Common myeloid progenitor, CD34-positive (primary cell): ENCODE results near the gene CFAP99.
A peak's percentile ranks its signal among the peaks of the same experiment; 100 is the strongest.

Experiments used
- CTCF ChIA-PET: fragments of 350-600 bp; sonication (Branson Sonifier 250); formaldehyde crosslinking; loops from one replicate; lab custom pipeline; 2021; ENCODE audit warnings: antibody characterized with exemption; lab: Charles Lee
- POLR2A ChIA-PET: fragments of 350-600 bp; sonication (Branson Sonifier 250); formaldehyde crosslinking; loops from one replicate; lab custom pipeline; 2021; ENCODE audit warnings: antibody characterized with exemption; lab: Charles Lee
- DNase-seq, 3 donors: peaks; one replicate each; pipeline versions ENCODE4 v3.0.0 to v3.0.0-alpha.2; 2013
- H3K27ac ChIP-seq, 2 experiments: 1 replicate in 1 of 2; 2 replicates in 1 of 2; pipeline ENCODE4 v1.7.0; 2013; ENCODE audit warnings: inconsistent platforms in 2 of 2, low read length in 2 of 2, mild to moderate bottlenecking in 2 of 2, low read depth in 1 of 2, moderate library complexity in 1 of 2; ENCODE audit not compliant: severe bottlenecking in 2 of 2, insufficient read depth in 1 of 2, poor library complexity in 1 of 2
- H3K27me3 ChIP-seq, 5 experiments: replicated peaks in 2 of 5; 1 replicate in 3 of 5; 2 replicates in 2 of 5; pipeline versions ENCODE4 v1.6.1 to v1.7.0; 2013; ENCODE audit warnings: low read length in 4 of 5, mild to moderate bottlenecking in 2 of 5, moderate library complexity in 2 of 5, inconsistent platforms in 1 of 5; ENCODE audit not compliant: insufficient read depth in 5 of 5, control insufficient read depth in 4 of 5
- H3K36me3 ChIP-seq, 4 experiments: 1 replicate in 2 of 4; 2 replicates in 2 of 4; pipeline versions ENCODE4 v1.6.1 to v1.7.0; 2013; ENCODE audit warnings: low read length in 3 of 4, control low read depth in 1 of 4, mild to moderate bottlenecking in 1 of 4; ENCODE audit not compliant: control insufficient read depth in 4 of 4, insufficient read depth in 4 of 4
- H3K4me1 ChIP-seq, 4 experiments: 1 replicate in 3 of 4; 2 replicates in 1 of 4; pipeline versions ENCODE4 v1.6.1 to v1.7.1; 2013; ENCODE audit warnings: low read length in 3 of 4, mild to moderate bottlenecking in 3 of 4, control low read depth in 1 of 4, inconsistent platforms in 1 of 4, moderate library complexity in 1 of 4; ENCODE audit not compliant: control insufficient read depth in 4 of 4, insufficient read depth in 4 of 4; ENCODE audit errors: control extremely low read depth in 1 of 4
- H3K4me3 ChIP-seq, 7 experiments: 1 replicate in 4 of 7; 2 replicates in 3 of 7; pipeline versions ENCODE4 v1.5.1 to v1.7.0; 2013; ENCODE audit warnings: mild to moderate bottlenecking in 7 of 7, low read length in 6 of 7, moderate library complexity in 6 of 7, inconsistent platforms in 2 of 7, low read depth in 2 of 7, control low read depth in 1 of 7; ENCODE audit not compliant: insufficient read depth in 4 of 7, control insufficient read depth in 1 of 7; ENCODE audit errors: extremely low read depth in 1 of 7
- H3K9me3 ChIP-seq, 5 experiments: 1 replicate in 4 of 5; 2 replicates in 1 of 5; pipeline versions ENCODE4 v1.6.1 to v1.7.1; 2013; ENCODE audit warnings: low read length in 4 of 5, mild to moderate bottlenecking in 2 of 5, inconsistent platforms in 1 of 5, low read depth in 1 of 5, moderate library complexity in 1 of 5; ENCODE audit not compliant: control insufficient read depth in 4 of 5, insufficient read depth in 2 of 5; ENCODE audit errors: control extremely low read depth in 1 of 5
- WGBS: methylation state at CpG from one replicate; pipeline ENCODE4 v1.1.5; 2013; ENCODE audit not compliant: insufficient coverage; 5-methylcytosine and 5-hydroxymethylcytosine counted together

The CFAP99 gene

GRCh38 chr4:2478229-2478628 lies 59.5 kb downstream of the CFAP99 start:
- Histone ChIP-seq H3K4me3 (peak overlapping the region in 1 of 7 experiments; percentile 33), H3K4me1 (peaks cover 2 to 31% (median 26%) of the 10 kb centered on the region in 4 experiments), H3K27ac (no peak overlapping the region), H3K9me3 (no peaks in the 10 kb centered on the region), H3K36me3 (peaks cover 0 to 27% (median 9%) of the 10 kb centered on the region in 4 experiments), H3K27me3 (no peaks in the 10 kb centered on the region)
- CTCF ChIA-PET = interaction anchor here (1.5 kb wide), 1 partner anchor 9 kb away, joined by 4 read pairs; the partner anchor contains the start of gene RNF4
- DNase-seq = no peak
- POLR2A ChIA-PET = no interaction called here
- WGBS = 8% methylated on average over 3 of the region's 3 CpGs

DNA sequence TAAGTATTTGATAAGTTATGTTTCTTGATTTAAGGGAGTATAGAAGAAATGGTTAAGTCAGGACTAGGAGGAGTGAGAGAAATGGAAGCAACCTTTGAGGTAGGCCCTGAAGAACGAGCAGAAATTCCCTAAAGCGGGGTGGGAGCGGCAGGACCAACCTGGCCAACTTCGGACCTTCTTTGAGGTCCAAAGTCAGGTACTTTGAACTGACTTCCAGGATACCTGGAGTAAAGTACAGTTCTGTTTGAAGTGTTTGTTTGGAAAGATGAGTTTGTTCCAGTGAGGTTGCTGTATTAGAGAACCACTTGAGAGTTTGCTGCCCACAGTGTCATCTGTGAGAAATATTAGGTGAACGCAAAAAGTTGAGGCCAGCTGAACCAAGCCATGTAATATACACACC lies 61.9 kb downstream of the CFAP99 start:
- H3K9me3 ChIP-seq = no peaks in the 10 kb centered on the region
- H3K36me3 ChIP-seq = peaks cover 0 to 26% (median 4%) of the 10 kb centered on the region in 4 experiments
- DNase-seq = no peak
- no peaks in the 10 kb centered on the region for H3K27me3 ChIP-seq
- CTCF ChIA-PET = interaction anchor here (2.8 to 6.1 kb wide), 2 partner anchors 8 to 12 kb away, joined by 6 to 26 read pairs; partner anchors contain the start of gene RNF4
- no peak overlapping the region for H3K27ac ChIP-seq
- POLR2A ChIA-PET = interaction anchor here (1.5 kb wide), 1 partner anchor 12 kb away, joined by 3 read pairs; the partner anchor contains the start of gene RNF4
- WGBS = 100% methylated on average over 4 of the region's 5 CpGs
- H3K4me1 ChIP-seq = peaks cover 14 to 47% (median 43%) of the 10 kb centered on the region in 4 experiments
- H3K4me3 ChIP-seq = no peak overlapping the region

- no peak overlapping the region for H3K4me3 ChIP-seq
- DNase-seq = no peak
- H3K27ac ChIP-seq = peak overlapping the region in 1 of 2 experiments; percentile 62
- ChIA-PET CTCF (interaction anchor here (0.9 to 6.1 kb wide), 3 partner anchors 9 to 18 kb away, joined by 4 to 26 read pairs (median 6); partner anchors contain the start of gene RNF4), POLR2A (interaction anchor here (1.0 kb wide), 1 partner anchor 22 kb away, joined by 3 read pairs; no protein-coding TSS in a partner anchor)
- peaks cover 22 to 59% (median 55%) of the 10 kb centered on the region in 4 experiments for H3K4me1 ChIP-seq
- no peaks in the 10 kb centered on the region for H3K27me3 ChIP-seq
- WGBS = 100% methylated on average over 3 of the region's 4 CpGs
- no peaks in the 10 kb centered on the region for H3K9me3 ChIP-seq
- H3K36me3 ChIP-seq = peaks cover 0 to 20% (median 1%) of the 10 kb centered on the region in 4 experiments
Measured at GRCh38 chr4:2482192-2482591, 63.4 kb downstream of the CFAP99 start.

DNA sequence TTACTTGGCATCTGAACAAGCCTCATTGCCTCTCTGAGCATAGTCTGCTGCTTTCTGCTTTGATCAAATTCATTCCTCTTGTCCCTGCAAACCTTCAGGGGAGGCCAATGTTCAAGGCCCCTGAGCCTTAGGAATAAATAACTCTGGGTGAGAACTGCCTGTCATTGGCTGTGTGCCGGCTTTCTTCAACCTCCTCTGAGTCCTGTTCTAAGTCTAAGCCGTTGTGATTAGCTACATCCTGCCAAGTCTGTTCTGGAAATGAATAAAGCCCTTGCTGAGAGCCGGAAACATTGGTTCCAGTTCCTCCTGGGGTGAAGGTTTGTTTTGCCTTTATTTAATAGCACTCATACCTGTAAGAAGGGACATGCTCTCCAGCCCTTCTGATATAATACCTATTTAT lies 63.9 kb downstream of the CFAP99 start:
- POLR2A ChIA-PET = interaction anchor here (1.0 kb wide), 1 partner anchor 22 kb away, joined by 3 read pairs; no protein-coding TSS in a partner anchor
- 50% methylated on average over 1 of the region's 3 CpGs for WGBS
- CTCF ChIA-PET = interaction anchor here (0.9 to 6.1 kb wide), 4 partner anchors 10 to 23 kb away, joined by 3 to 26 read pairs (median 5); partner anchors contain the start of gene RNF4
- Histone ChIP-seq H3K27me3 (no peaks in the 10 kb centered on the region), H3K36me3 (peaks cover 0 to 24% (median 2%) of the 10 kb centered on the region in 4 experiments), H3K4me3 (no peak overlapping the region), H3K9me3 (no peaks in the 10 kb centered on the region), H3K4me1 (peaks cover 22 to 59% (median 51%) of the 10 kb centered on the region in 4 experiments), H3K27ac (peak overlapping the region in 1 of 2 experiments; percentile 59)
- DNase-seq = no peak

- no peak for DNase-seq
- no peaks in the 10 kb centered on the region for H3K27me3 ChIP-seq
- peak overlapping the region in 1 of 2 experiments; percentile 59 for H3K27ac ChIP-seq
- CTCF ChIA-PET = interaction anchor here (0.9 to 6.1 kb wide), 5 partner anchors 10 to 23 kb away, joined by 3 to 26 read pairs (median 4); partner anchors contain the start of gene RNF4
- H3K4me3 ChIP-seq = no peak overlapping the region
- H3K4me1 ChIP-seq = peaks cover 22 to 59% (median 48%) of the 10 kb centered on the region in 4 experiments
- 86% methylated on average over 1 of the region's 3 CpGs for WGBS
- POLR2A ChIA-PET = no interaction called here
- peaks cover 0 to 27% (median 2%) of the 10 kb centered on the region in 4 experiments for H3K36me3 ChIP-seq
- H3K9me3 ChIP-seq = no peaks in the 10 kb centered on the region
Measured at GRCh38 chr4:2483237-2483636, 64.5 kb downstream of the CFAP99 start.

- CTCF ChIA-PET = interaction anchor here (0.9 to 6.1 kb wide), 6 partner anchors 11 to 51 kb away, joined by 3 to 26 read pairs (median 4); partner anchors contain the start of gene RNF4
- no CpG with 5 or more reads among the region's 6 CpGs for WGBS
- H3K4me1 ChIP-seq = peaks cover 22 to 53% (median 42%) of the 10 kb centered on the region in 4 experiments
- no peaks in the 10 kb centered on the region for H3K27me3 ChIP-seq
- no peaks in the 10 kb centered on the region for H3K9me3 ChIP-seq
- no peak overlapping the region for H3K4me3 ChIP-seq
- peak in 1 of 3 donors; percentile 17 for DNase-seq
- peak overlapping the region in 1 of 2 experiments; percentile 65 for H3K27ac ChIP-seq
- peaks cover 2 to 34% (median 5%) of the 10 kb centered on the region in 4 experiments for H3K36me3 ChIP-seq
- POLR2A ChIA-PET = no interaction called here
Measured at GRCh38 chr4:2484185-2484584, 65.4 kb downstream of the CFAP99 start.
